ENCODE measurements around the gene IL1RL1.

IL1RL1 gene

DNA sequence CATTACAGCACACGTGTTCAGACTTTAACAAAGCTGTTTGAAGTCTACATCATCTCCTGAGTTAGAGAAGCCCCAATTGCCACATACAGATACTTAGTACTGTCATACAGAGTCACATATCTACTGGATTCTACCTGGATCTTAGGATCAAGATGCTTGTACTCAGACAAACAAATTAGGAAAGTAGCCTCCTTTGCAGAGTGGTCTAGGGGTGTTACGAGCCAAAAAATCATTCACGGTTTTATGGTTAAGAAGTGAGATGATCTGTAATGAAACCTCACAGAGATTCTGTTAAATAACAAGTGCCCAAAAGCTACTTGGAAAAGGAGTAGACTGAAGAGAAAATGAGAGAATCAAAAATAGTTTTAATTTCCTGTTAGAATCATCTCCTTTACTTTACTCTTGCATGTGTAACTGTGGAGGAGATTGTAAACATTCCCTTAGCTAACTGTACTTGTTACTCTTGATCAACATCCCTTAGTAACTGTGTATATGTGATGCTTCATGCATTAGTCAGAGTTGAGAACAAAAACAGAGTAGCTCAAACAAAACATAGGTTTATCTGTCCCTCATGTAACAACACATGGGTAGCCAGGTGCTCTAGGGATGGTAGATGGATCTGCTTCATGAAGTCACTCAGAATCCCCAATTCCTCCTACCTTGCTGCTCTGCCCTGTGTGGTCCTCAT lies 16.4 kb upstream of the IL1RL1 start:
- Mint-ChIP-seq H3K4me3 (no peak overlapping the region), H3K36me3 (ENCODE audit: low read depth) (no peaks in the 10 kb centered on the region), H3K4me1 (no peaks in the 10 kb centered on the region), H3K27ac (no peak overlapping the region), H3K9me3 (no peaks in the 10 kb centered on the region), H3K27me3 (ENCODE audit: low read depth, poor library complexity) (peaks cover 24% of the 10 kb centered on the region)
- no peak for DNase-seq
- TF ChIP-seq, protein P1, sequence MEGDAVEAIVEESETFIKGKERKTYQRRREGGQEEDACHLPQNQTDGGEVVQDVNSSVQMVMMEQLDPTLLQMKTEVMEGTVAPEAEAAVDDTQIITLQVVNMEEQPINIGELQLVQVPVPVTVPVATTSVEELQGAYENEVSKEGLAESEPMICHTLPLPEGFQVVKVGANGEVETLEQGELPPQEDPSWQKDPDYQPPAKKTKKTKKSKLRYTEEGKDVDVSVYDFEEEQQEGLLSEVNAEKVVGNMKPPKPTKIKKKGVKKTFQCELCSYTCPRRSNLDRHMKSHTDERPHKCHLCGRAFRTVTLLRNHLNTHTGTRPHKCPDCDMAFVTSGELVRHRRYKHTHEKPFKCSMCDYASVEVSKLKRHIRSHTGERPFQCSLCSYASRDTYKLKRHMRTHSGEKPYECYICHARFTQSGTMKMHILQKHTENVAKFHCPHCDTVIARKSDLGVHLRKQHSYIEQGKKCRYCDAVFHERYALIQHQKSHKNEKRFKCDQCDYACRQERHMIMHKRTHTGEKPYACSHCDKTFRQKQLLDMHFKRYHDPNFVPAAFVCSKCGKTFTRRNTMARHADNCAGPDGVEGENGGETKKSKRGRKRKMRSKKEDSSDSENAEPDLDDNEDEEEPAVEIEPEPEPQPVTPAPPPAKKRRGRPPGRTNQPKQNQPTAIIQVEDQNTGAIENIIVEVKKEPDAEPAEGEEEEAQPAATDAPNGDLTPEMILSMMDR (IDR thresholded peaks at IDR 0.05) = no peak

DNA sequence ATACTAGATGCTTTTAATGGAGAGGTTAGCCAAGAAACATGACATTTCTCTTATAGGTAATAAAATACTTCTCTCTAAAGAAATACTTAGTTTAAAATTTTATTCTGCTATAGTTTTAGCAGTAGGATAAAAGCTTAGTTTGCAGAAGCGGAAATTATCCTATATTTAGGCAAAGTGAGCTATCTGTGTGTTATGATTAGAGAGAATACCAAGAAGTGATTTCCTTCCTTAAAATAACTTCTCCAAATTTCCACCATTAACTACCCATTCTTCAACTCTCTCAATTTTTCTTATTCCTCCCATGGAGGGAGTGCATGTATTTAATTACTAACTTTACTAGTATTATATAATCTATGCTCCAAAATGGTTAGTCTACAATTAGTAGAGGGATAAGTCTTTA lies 15.8 kb upstream of the IL1RL1 start:
- Mint-ChIP-seq H3K36me3 (ENCODE audit: low read depth) (no peaks in the 10 kb centered on the region), H3K27me3 (ENCODE audit: low read depth, poor library complexity) (peaks cover 29% of the 10 kb centered on the region), H3K4me3 (no peak overlapping the region), H3K9me3 (no peaks in the 10 kb centered on the region), H3K4me1 (no peaks in the 10 kb centered on the region), H3K27ac (no peak overlapping the region)
- TF ChIP-seq, protein P1 (IDR thresholded peaks at IDR 0.05) = no peak
- no peak for DNase-seq

DNA sequence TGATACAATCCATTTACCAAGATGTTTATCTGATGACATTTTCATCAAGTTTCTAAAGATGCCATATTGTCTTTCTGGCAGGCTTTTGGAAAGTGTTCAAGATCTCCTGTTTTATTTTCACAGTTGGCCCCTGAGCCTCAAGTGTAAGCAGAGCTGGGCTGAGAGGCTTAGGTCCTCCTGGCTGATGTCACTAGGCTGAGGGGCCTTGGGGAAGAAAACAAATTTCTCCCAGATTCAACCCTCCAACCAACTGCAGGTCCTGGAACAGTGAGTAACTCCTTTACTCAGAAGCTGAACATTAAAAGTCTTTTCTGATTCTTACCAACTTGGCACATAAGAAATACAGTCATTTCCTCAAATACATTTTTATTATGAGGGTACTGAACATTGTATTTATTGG lies 14.9 kb upstream of the IL1RL1 start:
- Mint-ChIP-seq H3K36me3 (ENCODE audit: low read depth) (no peaks in the 10 kb centered on the region), H3K27ac (no peak overlapping the region), H3K4me1 (no peaks in the 10 kb centered on the region), H3K27me3 (ENCODE audit: low read depth, poor library complexity) (peaks cover 25% of the 10 kb centered on the region), H3K9me3 (no peaks in the 10 kb centered on the region), H3K4me3 (no peak overlapping the region)
- TF ChIP-seq, protein P1 (IDR thresholded peaks at IDR 0.05) = no peak
- DNase-seq = no peak

DNA sequence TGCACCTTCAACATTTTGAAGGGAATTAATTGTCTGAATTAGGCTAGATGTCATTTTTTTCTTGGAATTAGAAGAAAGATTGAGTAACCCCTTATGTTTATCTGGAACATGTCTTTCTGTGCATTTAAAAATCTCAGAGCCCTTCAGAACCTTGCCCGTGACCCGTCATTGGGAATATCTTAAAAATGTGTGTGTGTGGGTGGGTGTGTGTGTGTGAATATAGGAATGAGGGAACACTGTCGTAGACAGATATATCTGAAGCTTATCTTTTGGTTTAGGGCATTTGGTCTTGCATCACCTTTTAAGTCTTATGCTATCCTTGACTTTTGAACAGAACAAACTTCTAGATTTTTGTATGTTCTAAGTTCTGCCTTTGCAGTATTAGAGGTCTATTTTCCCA lies 13.5 kb upstream of the IL1RL1 start:
- no peak overlapping the region for H3K4me3 Mint-ChIP-seq
- no peaks in the 10 kb centered on the region for H3K9me3 Mint-ChIP-seq
- H3K4me1 Mint-ChIP-seq = peaks cover 6% of the 10 kb centered on the region
- DNase-seq = no peak
- peaks cover 22% of the 10 kb centered on the region for H3K27me3 Mint-ChIP-seq (ENCODE audit: low read depth, poor library complexity)
- H3K27ac Mint-ChIP-seq = no peak overlapping the region
- no peaks in the 10 kb centered on the region for H3K36me3 Mint-ChIP-seq (ENCODE audit: low read depth)
- TF ChIP-seq, protein P1 (IDR thresholded peaks at IDR 0.05) = no peak

DNA sequence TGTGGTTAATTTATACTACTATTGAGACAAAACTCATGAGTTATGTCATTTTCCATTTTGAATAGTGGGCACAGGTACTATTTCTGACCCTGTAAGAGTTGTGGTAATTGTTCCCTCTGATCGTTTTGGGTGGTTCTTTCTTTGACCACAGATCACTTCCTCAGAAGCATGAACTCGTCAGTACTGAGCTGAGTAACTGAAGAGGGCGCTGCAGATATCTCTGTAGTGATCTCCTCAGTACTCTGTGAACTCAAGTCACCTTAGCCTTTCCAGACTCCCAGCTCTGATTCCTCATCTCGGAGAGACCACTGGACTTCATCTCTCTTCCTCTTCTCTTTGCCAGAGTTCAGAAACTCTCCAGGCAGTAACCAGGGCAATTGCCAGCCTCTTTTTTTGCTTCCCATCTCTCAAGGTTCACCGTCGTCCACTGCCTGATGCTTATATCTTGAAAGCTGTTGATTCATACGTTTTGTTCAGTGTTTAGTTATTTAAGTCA lies 9.4 kb upstream of the IL1RL1 start:
- no peaks in the 10 kb centered on the region for H3K9me3 Mint-ChIP-seq
- H3K4me3 Mint-ChIP-seq = no peak overlapping the region
- no peak overlapping the region for H3K27ac Mint-ChIP-seq
- peaks cover 6% of the 10 kb centered on the region for H3K4me1 Mint-ChIP-seq
- H3K27me3 Mint-ChIP-seq (ENCODE audit: low read depth, poor library complexity) = peaks cover 9% of the 10 kb centered on the region
- no peaks in the 10 kb centered on the region for H3K36me3 Mint-ChIP-seq (ENCODE audit: low read depth)
- TF ChIP-seq, protein P1 (IDR thresholded peaks at IDR 0.05) = peak; percentile 35
- DNase-seq = peak; percentile 21

DNA sequence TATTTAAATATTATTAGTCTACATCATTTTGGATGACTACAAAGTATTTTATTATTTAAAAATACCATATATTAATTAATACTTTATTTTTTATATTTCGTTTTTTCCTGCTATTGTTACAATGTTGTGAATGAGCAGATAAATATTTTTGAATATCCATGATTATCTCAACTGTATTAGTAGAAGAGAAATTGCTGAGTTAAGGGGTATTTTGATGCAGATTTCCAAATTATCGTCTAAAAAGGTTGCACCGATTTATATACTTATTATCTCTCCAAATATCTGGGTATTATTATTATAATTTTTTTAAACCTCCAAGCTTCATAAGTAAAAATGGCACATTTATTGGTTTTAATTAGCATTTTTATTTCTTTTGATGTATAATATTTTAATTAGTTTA lies 8.9 kb upstream of the IL1RL1 start:
- H3K27me3 Mint-ChIP-seq (ENCODE audit: low read depth, poor library complexity) = peaks cover 9% of the 10 kb centered on the region

More for the DNA sequence above, 8.9 kb upstream of the IL1RL1 start:
- Mint-ChIP-seq H3K9me3 (no peaks in the 10 kb centered on the region), H3K27ac (no peak overlapping the region), H3K36me3 (ENCODE audit: low read depth) (no peaks in the 10 kb centered on the region), H3K4me3 (no peak overlapping the region), H3K4me1 (peaks cover 6% of the 10 kb centered on the region)
- TF ChIP-seq, protein P1 (IDR thresholded peaks at IDR 0.05) = no peak
- DNase-seq = no peak
